Urothelium cell line (cell line): ENCODE results near the gene TMIGD3.

Experiments used
- DNase-seq: peaks from one replicate; pipeline ENCODE4 v3.0.0; 2011; ENCODE audit warnings: low spot score, mixed read lengths
- FAIRE-seq: peaks from 2 replicates; lab custom pipeline; 2011; peaks lifted over from hg19 to GRCh38; lab: Jason Lieb, UNC

The TMIGD3 gene

GRCh38 chr1:111509997-111510375 lies 6.6 kb upstream of the TMIGD3 start:
- FAIRE-seq (no peak), DNase-seq (no peak)

DNA sequence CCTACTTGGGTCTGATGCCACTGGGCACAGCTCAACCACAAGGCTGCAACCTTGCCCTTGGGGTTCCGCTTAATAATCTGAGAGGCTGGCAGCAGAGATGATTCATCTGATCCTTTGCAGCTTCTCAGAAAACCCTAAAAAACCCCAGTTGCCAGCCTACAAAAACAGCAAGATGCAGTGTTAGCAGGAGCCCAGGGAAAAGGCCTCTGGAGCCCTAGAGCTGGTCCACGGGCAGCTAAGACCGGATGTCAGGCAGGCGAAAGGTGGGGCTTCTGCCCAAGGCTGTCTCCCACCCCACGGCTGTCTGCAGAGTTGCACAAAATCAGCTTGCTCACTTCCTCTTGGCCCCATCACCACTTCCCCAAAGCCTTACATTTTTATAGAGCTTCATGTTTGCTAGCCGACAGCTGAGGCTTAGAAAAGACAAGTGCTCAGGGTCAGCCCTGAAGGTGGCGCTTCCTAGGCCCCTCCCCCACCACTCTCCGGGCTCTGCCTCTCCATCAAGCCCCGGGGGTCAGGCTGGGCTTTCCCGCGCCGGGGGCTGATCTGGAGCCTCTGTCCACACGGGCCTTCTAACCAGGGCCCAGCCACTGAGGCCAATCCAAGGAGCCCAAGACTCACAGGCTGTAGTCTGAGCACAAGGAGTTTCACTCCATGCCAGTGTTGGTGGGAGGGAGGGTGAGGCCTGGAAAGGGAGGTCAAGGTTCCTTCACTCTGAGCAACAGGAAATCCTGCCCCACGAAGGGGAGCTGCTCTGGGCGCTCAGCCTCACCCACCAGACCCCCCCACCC lies 4.2 kb upstream of the TMIGD3 start:
- no peak for FAIRE-seq
- peak; percentile 73 for DNase-seq

- no peak for DNase-seq
- no peak for FAIRE-seq
These were observed 3.1 kb upstream of the TMIGD3 start for GRCh38 chr1:111506561-111506960.

- DNase-seq, result no peak
- no peak for FAIRE-seq
These were observed 2.2 kb upstream of the TMIGD3 start for GRCh38 chr1:111505641-111506119.

DNA sequence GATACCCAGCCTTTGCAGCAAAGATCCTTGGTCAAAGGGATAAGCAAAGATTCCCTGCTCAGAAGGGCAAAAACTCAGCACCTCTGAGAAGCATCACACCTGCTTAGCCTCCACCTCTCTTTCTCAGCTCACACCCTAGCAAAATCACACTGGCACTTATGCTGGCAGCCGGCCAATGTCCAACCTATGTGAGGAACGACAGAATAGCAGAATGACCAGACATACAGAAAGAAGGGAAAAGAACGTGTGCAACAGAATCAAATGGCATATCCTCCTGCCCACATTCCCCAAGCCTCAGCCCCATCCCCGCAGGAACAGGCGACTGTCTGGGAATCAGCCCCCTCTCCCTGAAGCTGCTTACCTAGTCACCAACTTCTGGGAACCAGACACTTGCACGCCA lies 664 bp upstream of the TMIGD3 start:
- no peak for DNase-seq
- FAIRE-seq, result no peak

GRCh38 chr1:111501645-111502044 lies 1.8 kb downstream of the TMIGD3 start:
- DNase-seq, result no peak
- FAIRE-seq, result no peak

DNA sequence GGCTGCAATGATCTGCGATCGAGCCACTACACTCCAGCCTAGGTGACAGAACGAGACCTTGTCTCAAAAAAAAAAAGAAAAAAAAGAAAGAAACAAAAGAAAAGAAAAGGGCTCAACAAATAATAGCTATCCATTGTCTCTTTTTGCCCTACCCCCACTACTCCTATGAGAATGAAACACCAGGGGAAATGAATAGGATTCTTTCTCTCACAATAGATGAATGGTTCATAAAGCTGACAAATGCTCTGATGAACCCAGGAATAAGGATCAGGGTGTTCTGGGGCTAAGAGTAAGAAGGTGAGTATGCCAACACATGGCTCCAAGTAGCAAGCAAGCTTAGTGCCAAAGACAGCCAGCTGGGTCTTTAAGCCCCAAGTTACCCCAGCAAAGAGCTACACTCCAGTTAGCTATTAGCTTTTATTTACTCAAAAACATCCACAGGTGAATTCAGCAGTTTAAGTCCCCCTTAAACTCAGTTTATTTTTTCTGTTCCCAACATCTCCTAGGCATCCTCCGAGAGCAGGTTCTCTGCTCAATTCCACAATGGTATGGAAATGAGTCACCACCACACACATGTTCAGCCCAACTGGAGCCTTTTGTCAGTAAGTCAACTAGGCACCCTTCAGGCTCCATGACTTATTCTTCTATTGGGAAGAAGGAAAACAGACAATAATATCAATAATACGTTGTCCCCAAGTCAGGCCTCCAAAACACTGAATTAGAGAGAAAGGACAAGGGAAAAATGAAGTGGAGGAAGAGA lies 4.2 kb downstream of the TMIGD3 start:
- no peak for DNase-seq
- FAIRE-seq, result no peak

DNA sequence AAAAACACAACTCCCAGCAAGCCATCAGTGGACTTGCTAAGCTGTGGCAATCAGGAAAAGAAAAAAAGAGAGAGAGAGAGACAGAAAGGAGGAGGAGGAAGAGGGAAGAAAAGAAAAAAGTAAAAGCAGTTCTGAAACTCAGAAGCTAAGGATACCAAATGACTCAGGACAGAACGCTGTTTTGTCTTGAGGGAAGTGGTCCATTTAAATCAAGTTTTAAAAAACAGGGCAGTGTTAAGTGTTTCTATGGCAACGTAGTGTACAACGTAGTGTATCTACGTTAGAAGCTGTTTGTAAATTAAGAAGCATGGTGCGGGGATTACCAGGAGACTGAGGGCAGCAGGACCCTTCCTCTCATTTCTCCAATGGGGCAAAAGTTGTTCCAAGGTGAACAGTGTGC lies 5.8 kb downstream of the TMIGD3 start:
- FAIRE-seq (no peak), DNase-seq (no peak)

- FAIRE-seq, result no peak
- no peak for DNase-seq
These were observed 7.0 kb downstream of the TMIGD3 start for GRCh38 chr1:111496398-111496797.

GRCh38 chr1:111491070-111491469 lies 12.4 kb downstream of the TMIGD3 start:
- FAIRE-seq (no peak), DNase-seq (no peak)

GRCh38 chr1:111490220-111490619 lies 13.2 kb downstream of the TMIGD3 start:
- FAIRE-seq, result no peak

DNA sequence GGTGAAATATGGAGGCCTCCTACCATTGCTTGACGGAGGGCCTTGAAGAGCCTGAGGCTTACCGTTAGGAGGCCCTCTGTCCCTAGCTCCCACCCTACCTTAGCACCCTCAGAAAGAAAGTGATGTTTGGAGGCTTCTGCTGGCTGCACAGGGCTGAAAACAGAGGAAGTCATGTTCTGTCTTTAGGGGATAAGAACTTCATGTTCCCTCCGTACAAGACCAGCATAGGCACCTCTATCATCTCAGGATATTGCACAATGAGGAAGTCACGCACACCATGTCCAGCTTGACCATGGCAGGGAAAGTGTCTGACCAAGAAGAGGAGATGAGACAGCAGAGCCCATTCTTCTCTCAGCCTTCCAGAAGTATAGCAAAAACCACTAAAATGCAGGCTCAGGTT lies 13.8 kb downstream of the TMIGD3 start:
- FAIRE-seq, result no peak
- no peak for DNase-seq

More at GRCh38 chr1:111490220-111490619, 13.2 kb downstream of the TMIGD3 start:
- no peak for DNase-seq

- DNase-seq (no peak), FAIRE-seq (no peak)
These were observed 14.8 kb downstream of the TMIGD3 start for GRCh38 chr1:111488669-111489068.

GRCh38 chr1:111487133-111487532 lies 16.3 kb downstream of the TMIGD3 start:
- no peak for DNase-seq
- FAIRE-seq, result peak; percentile 69

DNA sequence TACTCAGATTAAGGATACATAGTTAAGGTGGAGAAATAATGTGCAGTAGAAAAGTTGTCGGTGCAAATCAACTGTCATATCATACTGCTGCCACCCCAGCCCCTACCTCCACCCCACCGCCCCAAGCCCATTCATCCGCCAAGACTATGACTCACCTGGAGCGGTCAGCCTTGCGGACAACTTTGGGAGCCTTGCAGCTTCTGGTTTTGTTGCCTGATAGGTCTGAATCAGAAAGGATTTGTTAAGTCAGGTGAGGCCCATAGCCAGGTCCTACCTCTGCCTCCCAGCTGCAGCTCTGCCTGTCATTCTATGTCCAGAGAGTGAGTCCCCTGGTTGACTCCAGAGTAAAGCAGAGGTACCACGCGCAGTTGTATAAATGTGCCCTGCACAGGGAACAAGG lies 17.0 kb downstream of the TMIGD3 start:
- DNase-seq (no peak), FAIRE-seq (no peak)

DNA sequence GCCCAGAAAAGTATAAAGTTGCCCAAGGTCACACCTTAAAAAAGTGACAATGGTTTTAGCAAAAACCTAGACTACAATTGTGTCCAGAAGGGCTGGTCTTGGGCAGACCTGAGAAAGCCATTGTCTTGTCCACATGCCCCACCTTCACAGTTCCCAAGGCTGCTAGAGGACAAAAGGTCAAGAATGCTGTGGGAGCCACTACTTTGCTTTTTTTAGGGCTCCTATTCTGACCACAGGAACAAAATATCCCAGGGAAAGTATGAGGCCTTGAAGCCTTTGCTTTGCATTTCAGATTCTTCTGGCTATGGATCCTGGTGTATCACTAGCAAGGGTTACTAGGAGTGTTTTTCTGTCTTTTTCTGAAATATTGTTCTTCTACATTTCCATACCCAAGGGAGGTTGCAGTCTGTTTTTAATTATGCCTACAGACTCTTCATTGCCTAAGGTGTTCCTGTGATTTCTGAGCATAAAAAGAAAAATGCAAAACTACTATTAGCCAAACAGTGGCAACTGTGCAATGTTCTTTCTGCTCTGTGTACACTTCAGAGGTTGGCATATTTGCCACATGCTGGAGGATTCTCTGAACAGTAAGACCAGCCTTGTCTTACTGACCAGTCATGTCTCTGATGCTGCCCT lies 18.9 kb downstream of the TMIGD3 start:
- DNase-seq (no peak), FAIRE-seq (no peak)

GRCh38 chr1:111483876-111484275 lies 19.6 kb downstream of the TMIGD3 start:
- FAIRE-seq (no peak), DNase-seq (no peak)

DNA sequence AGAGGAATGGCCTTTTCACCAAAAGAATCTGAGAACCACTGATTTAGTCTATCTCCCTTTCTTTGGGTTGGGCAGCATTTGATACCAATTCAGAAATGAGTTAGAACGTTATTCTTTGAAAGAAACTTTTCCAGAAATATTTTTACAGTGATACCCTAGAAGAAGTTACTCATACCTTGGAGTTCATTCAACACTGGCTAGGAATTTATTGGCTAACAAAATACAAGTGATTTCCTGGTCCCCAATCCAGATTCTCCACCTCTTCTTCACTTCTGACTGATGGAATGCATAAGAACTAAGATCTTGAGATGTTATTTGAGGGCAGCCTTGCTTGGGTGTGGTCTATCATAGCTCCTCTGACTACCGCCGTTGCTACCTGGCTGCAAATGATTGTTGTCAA lies 20.3 kb downstream of the TMIGD3 start:
- FAIRE-seq, result no peak
- DNase-seq, result no peak

GRCh38 chr1:111481387-111482221 lies 21.8 kb downstream of the TMIGD3 start:
- FAIRE-seq (no peak), DNase-seq (peak; percentile 84)

GRCh38 chr1:111480674-111481073 lies 22.8 kb downstream of the TMIGD3 start:
- FAIRE-seq, result no peak
- no peak for DNase-seq
